Left cardiac atrium (tissue), 4 donors: ENCODE data around the gene NR5A1. TPM values are rescaled to one million over a fixed set of nuclear protein-coding genes. Genes with fewer than 3 reads are reported as not detected.

Source experiments
- ATAC-seq, 2 donors: fragments of 200-7000 bp; cut with Tn5 transposase; one replicate each; pipeline ENCODE4 v1.9.1; 2020; ENCODE audit warnings: mild to moderate bottlenecking in 2 of 2, moderate library complexity in 2 of 2
- DNase-seq: peaks from one replicate; pipeline ENCODE4 v3.0.0-alpha.2; 2020
- intact Hi-C, 2 donors: fragments of 100-400 bp; cut with DNase I; formaldehyde crosslinking; loops; one replicate each; pipeline versions ENCODE4 v1.14.1 to v1.15.1; 2022 to 2023
- total RNA-seq, 2 donors: library from RNA; stranded (reverse); fragmentation: NEBNext Ultra II Directional; extraction: Animal tissue kit (Norgen Biotek cat#: 25700); gene quantifications; one replicate each; pipeline ENCODE4 v1.2.1, GENCODE V29; 2021
- donor health status: DM: no; HTN: yes; CAD: no.
- donor health status: DM: no; HTN: yes; CAD: no; lungs with severe emphysema.
- donor health status: DM: yes; HTN: yes; CAD: no.
- donor health status: Dilated cardiomyopathy.

NR5A1 gene
- total RNA-seq, 2 donors from 2014 or later = not detected

DNA sequence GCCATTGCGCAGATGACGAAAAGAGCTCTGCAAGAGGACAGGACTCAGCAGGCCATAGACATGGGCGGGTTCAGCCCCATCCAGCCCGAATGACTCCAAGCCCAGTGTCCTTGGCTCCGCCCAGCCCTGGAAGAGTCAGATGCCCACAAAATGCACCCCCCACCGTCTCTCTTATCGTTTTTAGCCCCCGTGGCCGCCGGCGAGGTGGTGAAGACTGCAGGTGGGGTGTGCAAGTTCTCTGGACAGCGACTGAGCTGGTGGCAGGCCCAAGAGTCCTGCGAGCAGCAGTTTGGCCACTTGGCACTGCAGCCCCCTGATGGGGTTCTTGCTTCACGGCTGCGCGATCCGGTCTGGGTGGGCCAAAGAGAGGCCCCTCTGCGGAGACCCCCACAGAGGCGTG is 54.9 kb downstream of the NR5A1 start:
- DNase-seq (no peak), ATAC-seq (no peak)
- intact Hi-C loops = no loop called here

DNA sequence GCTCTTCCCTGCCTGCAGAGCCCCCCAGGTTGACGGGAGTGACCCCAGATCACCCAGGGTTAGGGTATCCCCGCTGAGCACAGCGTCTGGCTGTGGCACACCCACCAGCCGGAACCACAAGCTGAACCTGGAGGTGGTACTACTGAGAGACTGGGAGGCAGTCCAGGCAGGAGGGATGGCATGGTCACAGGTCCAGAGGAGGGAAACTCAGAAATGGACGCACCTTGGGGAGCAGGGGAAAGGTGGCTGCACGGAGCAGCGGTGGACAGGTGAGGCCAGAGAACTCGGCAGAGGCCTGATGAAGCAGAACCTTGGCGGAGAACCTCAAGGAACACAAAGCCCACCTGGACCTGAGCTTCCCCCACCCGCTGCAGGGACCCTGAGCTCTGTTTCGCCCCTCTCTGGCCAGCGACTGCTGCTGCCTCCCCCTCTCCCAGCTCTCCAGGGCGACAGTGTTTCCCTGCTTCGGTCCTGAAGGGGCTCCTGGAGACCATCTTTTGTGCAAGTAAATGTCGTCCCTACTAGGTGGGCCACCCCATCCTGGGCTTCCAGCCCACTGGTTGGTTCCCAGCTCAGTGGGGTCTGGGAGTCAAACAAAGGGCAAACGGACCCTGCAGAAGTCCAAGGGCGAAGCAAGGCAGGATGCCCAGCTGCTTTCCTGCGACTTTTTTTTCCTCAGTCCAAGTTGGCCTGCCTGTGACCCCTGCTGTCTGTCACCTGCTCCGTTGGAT is 56.1 kb downstream of the NR5A1 start:
- no peak for ATAC-seq
- DNase-seq = no peak
- intact Hi-C loops = no loop called here

DNA sequence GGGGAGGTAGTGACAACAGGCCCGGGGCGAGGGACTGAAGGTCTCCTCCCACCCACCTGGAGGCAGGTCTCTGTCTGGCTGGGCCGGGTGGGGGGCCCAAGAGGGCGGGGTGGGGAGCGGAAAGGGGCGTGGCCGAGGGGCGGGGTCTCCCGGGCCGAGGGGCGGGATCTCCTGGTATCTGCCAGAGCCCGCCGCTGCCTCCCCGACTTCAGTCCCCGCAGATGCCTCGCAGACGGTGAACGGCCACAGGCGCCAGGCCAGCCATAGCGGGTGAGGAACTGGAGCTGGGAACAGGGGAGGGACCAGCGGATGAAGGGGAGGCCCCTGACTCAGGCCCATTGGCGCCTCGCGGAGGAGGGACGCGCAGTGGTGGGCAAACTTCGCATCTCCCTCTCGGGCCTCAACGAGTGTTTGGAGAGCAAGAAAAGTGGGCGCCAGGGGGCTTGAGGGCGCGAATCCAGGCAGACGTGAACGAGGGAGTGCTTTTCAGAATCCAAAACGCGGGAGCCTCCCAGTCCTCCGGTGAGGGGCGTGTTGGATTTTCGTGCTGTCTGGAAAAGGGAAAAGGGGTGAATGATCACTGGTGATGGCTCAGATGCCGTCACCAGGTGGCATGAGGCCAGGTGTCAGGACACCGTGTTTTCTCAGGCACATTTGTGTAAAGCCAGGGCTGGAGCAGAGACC is 56.8 kb downstream of the NR5A1 start, which contains the start of gene ADGRD2:
Gene ADGRD2 (plus strand): TSS at position 211 of the 684 bp plus-strand sequence. CDS start 1,216 bp downstream, outside the sequence.
- intact Hi-C loops = no loop called here
- peak; percentile 4 to 29 for ATAC-seq
- DNase-seq = no peak

DNA sequence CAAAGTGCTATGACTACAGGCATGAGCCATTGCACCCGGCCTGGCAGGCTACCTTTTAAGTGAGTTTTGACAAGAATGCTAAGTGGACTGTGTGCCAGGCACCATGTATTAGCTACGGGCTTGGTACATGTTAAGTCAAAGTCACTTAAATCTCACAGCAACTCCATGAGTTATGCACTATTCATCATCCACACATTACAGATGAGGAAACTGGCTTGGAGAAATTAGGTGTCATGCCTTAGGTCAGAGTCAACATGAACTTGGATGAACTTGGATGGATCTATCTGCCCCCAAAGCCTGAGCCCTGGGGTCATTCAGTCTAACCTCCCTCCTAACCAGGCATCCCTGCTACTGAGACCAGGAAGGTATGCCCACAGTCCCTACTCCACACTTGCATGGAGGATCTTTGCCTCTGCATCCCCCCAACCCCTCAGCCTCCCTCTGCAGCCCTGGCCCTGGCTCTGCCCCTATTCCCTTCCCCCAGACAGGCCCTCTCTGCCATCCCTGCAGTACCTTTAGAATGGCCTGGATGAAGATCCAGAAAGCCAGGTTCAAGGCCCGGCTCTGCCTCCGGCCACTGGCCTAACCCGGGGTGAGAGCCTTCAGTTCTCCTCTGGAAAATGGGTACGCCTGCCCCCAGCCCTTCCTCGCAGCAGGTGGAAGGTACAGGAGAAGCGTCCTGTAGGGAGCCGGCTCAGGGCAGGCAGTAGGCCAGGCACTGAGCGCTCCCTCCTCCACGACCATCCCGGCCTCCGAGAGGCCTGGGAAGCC is 57.6 kb downstream of the NR5A1 start:
- ATAC-seq = no peak
- intact Hi-C loops = no loop called here
- no peak for DNase-seq

DNA sequence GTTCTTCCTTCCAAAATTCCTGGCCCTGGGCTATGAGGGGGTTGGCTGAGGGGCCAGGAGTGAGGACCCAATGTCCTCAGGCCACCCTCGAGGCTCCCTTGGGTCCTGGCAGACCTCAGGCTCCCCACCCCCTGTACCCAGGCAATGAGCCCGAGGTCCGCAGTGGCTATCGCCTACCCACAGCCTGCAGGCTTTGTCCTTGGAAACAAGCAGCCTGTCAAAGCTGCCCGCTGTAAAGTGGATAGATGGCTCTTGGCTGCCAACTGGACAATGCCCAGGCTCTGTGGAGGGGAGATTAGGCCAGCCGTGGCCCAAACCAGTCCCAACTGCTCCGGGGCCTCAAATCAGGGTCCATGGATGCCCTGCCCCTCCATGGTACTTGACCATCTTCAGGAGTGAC is 59.2 kb downstream of the NR5A1 start:
- DNase-seq (peak; percentile 65), ATAC-seq (peak; percentile 91 to 95)
- intact Hi-C loops = no loop called here

DNA sequence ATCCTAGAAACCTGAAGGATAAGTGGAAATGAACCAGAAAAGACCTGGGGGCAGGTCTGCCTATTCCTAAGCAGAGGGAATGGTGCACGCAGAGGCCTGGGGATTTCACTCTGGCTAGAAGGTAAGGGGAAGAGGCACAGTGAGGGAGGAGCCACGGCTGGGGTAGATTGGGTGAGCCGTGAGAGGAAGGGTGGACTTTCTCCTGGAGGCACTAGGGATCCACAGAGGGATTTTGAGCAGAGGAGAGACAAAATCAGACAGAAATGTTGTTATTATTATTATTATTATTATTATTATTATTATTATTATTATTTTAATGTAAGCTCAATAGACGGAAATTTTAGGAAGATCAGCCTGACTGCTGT is 59.9 kb downstream of the NR5A1 start:
- intact Hi-C loops = no loop called here
- no peak for ATAC-seq
- DNase-seq = no peak

DNA sequence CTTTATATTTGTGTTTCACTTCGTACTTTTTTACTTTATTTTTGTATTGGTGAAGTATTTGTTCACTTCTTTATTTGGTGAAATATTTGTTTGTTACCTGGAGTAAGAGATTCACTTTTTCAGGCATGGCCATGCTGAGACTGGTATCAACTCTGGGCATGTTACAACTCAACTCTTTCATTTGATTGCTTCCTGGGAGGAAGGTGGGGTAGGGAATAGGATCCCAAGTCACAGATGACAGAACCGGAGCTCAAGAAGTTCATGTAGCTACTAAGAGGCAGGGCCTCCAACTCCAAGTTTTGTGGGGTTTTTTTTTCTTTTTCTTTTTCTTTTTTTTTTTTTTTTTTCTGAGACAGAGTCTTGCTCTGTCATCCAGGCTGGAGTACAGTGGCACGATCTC is 63.0 kb downstream of the NR5A1 start:
- ATAC-seq = no peak
- DNase-seq = no peak
- intact Hi-C loops = no loop called here

DNA sequence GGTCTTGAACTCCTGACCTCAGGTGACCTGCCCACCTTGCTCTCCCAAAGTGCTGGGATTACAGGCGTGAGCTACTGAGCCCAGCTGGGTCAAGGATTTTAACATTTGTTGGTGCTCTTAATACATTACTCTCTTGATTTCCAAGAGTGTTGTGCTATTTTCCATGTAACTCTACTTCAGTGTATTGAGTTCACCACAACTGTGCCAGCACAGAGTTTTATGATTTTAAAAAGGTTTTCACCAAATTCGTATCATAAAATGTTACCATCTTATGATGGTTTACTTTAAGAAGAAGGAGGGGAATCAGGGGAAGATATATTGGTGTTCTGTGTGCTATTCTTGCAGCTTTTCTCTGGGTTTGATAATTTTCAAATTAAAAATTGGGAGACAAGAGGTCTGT is 63.6 kb downstream of the NR5A1 start:
- intact Hi-C loops = no loop called here
- ATAC-seq (no peak), DNase-seq (no peak)

DNA sequence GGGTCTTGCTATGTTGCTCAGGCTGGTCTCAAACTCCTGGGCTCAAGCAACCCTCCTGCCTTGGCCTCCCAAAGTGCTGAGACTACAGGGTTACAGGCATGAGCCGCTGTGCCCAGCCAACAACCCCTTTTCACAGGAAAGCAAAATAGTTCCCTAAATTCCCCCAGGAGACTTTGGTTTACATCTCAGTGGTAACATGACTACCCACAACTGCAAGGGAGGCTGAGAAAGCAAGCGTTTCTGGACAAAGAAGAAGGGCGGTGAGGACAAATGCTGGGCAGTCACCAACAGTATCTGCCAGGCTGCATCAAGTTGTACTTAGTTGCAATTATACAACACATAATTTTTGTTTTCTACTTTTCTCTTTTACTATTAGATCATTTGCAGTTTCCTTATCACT is 64.4 kb downstream of the NR5A1 start:
- ATAC-seq (no peak), DNase-seq (no peak)
- intact Hi-C loops = no loop called here

DNA sequence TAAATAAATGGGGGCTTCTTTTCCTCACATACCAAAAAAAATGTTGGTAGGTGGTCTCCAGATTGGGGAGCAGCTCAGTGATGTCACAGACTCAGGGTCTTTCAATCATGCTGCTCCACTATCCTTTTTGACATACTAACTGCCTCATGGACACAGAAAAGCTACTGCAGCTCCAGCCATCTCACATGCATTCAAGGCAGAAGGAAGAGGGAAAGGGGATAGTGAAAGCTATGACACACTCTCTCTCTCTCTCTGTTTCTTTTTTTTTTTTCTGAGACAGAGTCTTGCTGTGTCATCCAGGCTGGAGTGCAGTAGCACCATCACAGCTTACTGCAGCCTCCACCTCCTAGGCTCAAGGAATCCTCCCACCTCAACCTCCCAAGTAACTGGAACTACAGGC is 64.8 kb downstream of the NR5A1 start:
- intact Hi-C loops = no loop called here

DNA sequence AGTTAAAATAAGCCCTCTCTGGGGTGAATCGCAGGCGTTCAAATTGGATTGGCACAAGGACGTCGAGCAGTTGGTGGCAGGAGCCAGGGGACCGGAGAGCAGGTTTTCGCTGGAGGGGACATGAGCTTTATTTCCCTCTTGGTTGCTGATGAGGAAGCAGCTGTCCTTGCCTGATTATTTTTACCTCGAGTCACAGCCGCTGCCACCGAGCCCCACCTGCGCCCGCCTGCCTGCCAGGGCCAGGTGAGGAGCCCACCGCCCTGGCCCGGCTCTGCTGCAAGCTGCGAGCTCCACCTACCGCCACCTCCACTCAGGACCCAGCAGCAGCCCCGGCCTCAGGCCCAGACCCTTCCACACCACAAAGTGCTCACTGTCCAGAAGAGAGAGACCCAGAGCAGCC is 65.9 kb downstream of the NR5A1 start:
- DNase-seq = no peak
- intact Hi-C loops = no loop called here
- ATAC-seq = no peak

More for the DNA sequence above, 64.8 kb downstream of the NR5A1 start:
- DNase-seq = no peak
- ATAC-seq = no peak

DNA sequence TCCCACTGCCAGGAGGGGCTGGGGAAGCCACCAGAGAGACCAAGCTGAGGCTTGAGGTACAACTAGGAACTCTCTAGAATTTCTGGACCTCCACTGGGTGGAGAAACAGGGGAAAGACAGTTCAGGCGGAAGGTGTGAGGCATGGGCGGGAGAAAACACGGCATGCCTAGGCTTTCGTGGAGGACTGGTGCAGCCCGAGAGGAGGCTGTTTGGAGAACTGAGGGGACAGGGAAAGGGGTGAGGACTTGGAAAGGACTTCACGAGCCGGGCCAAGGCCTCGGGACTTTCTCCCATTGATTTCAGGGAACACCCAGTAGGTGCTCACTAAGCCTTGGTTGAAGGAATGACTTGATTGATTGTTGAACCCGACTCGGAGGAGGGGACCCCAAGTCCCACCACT is 66.4 kb downstream of the NR5A1 start:
- intact Hi-C loops = no loop called here
- ATAC-seq = no peak
- DNase-seq = no peak

DNA sequence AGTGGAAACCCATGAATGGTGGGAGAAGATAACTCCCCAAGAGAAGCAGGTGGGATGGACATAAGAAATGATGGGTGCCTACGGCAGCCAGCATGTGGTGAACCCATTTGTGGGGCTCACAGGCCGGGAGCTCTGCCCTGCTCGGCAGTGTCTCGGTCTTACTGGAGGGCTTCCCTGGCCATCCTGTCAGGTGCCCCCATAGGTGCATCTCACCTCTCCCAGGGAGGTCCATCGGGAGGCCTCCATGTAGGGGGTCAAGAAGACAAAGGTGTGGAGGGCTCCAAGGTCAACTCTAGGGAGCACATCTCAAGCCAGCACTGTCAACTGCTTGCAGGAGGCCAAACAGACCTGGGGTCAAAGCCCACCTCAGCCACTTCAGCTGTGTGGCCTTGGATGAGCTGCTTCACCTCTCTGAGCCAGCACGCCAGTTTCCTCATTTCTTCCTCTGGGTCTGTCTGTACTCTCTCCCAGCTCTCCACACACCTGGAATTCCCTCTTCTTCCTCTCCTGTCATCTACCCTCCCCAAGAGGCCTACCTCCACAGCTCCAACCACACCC is 67.4 kb downstream of the NR5A1 start:
- DNase-seq (no peak), ATAC-seq (no peak)
- intact Hi-C loops = no loop called here

DNA sequence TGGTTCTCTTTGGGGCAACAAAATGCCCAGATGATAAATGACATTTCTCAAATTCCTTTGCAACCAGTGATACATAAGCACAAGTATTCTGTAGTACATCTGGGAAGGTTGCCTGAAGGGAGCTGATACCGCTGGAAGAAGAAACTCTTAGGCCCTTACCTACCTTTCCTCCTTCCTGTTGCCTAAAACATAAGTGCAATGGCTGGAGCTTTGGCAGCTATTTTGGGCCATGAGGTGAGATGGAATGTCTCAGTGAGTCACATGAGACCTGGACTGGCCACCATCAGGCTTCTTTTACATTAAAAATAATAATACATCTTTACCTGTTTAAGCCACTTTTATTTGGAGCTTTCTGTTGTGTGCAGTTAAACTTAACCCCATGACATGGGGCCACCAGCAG is 68.1 kb downstream of the NR5A1 start:
- intact Hi-C loops = no loop called here
- DNase-seq (no peak), ATAC-seq (no peak)

DNA sequence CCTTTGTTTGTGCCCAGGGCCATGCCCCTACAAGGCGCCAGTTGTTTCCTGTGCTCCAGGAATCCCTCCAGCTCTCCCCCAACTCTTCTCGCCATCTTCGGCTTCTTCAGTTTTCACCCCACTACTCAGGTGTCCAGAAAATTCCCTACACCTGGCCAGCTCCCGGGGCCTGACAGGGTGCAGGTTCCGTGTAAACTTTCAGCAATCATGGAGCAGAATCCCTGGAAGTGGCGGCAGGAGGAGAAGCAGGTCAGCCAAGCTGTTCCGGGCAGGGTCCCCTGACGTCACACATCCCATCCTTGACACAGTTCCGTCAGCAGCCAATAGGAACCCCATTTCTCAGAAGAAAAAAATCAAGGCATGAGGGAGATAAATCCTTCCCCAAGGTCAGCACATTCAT is 69.1 kb downstream of the NR5A1 start:
- ATAC-seq (no peak), DNase-seq (no peak)
- intact Hi-C loops = no loop called here

DNA sequence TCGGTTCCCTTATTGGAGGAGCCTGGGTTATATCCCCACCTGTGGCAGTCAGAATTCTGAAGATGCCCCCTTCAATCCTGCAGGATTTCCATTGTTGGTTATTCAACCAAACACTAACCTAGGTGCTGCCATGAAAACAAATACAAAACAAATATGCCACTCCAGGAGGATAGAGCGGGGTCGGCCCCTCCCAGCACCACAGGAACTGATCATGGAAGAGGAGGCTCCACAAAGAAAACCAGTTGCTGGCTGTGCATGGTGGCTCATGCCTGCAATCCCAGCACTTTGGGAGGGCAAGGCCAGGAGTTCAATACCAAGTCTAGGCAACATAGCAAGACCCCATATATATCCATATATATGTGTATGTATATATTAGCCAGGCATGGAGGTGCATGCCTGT is 70.1 kb downstream of the NR5A1 start:
- intact Hi-C loops = no loop called here
- ATAC-seq (no peak), DNase-seq (no peak)

DNA sequence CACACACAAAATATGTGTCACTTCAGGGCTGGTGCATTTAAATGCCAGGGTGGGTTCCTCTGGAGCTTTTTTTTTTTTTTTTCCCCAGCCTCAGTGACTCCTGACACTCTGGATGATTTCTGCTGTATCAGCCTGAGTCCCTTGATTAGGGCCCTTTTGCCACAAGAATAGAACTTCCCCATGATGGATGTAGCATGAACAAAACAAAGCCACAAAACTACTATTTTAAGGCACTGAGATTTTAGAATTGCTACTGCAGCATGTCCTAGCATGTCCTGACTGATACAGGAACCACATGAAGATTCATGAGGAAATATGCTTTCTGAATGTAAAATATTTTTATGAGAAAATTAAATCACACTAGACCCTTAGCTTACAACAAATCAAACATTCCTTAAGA is 70.9 kb downstream of the NR5A1 start:
- DNase-seq (no peak), ATAC-seq (no peak)
- intact Hi-C loops = no loop called here
